Astrocyte of the cerebellum (primary cell): ENCODE measurements around the gene TRAIP.

Source experiments
- DNase-seq: peaks from one replicate; pipeline ENCODE4 v3.0.0-alpha.2; 2011; ENCODE audit warnings: low read depth
- H3K4me3 ChIP-seq: 2 replicates; pipeline ENCODE4 v1.5.1; 2011; ENCODE audit warnings: mild to moderate bottlenecking, low read depth, low read length, moderate library complexity
- CTCF ChIP-seq: IDR thresholded peaks from 2 replicates; pipeline ENCODE4 v1.5.1; 2012; ENCODE audit warnings: low read length, low read depth, moderate library complexity, mild to moderate bottlenecking; ENCODE audit errors: missing control alignments
- in situ Hi-C: cut with HindIII; loops from 2 replicates; pipeline ENCODE4 v1.10.0; 2017; ENCODE audit warnings: low sequenced_read_pairs

The TRAIP gene

GRCh38 chr3:49779358-49780079 is 76.8 kb downstream of the TRAIP start:
- in situ Hi-C loops = no loop called here
- DNase-seq = no peak
- no peak for TF ChIP-seq CTCF
- no peak overlapping the region for H3K4me3 ChIP-seq
